Right lobe of liver (tissue), 4 donors: ENCODE results near the gene EID3.

Source experiments
- CTCF ChIP-seq, 4 donors: fragments of 200-600 bp in 3 of 4; fragments of 450-650 bp in 1 of 4; IDR thresholded peaks; one replicate each; pipeline versions ENCODE4 v1.5.1 to v1.8.0; 2016 to 2022; ENCODE audit warnings: antibody characterized with exemption in 4 of 4, mild to moderate bottlenecking in 2 of 4
- POLR2A ChIP-seq: fragments of 450-650 bp; IDR thresholded peaks from one replicate; pipeline ENCODE4 v1.6.1; 2017; ENCODE audit warnings: antibody characterized with exemption, mild to moderate bottlenecking
- donor health status: DM: no; HTN: no; CAD: no.
- donor health status: DM: no; HTN: no; CAD: no.
- donor health status: DM: no; HTN: yes; CAD: no.

- TF ChIP-seq CTCF (IDR thresholded peaks at IDR 0.05) (no peak), POLR2A (no peak)
These were observed 50.8 kb downstream of the EID3 start for GRCh38 chr12:104354167-104354867.
